Small intestine (tissue), 7 donors: ENCODE results near the gene TMEM170B. TPM values are rescaled to one million over a fixed set of nuclear protein-coding genes. Genes with fewer than 3 reads are reported as not detected.
A peak's percentile ranks its signal among the peaks of the same experiment; 100 is the strongest.

Source experiments
- DNase-seq, 2 donors: peaks; one replicate each; pipeline versions ENCODE4 v3.0.0 to v3.0.0-alpha.2; 2013
- FAIRE-seq: peaks from 2 replicates; lab custom pipeline; 2012; peaks lifted over from hg19 to GRCh38; lab: Jason Lieb, UNC
- H3K27ac ChIP-seq, 3 donors: one replicate each; pipeline ENCODE4 v1.5.1; 2013; ENCODE audit warnings: low read length in 2 of 3, mild to moderate bottlenecking in 2 of 3, control low read depth in 1 of 3, inconsistent platforms in 1 of 3, low read depth in 1 of 3, moderate library complexity in 1 of 3
- H3K27me3 ChIP-seq, 3 donors: one replicate each; pipeline ENCODE4 v1.6.1; 2013; ENCODE audit warnings: low read length in 3 of 3, inconsistent platforms in 1 of 3; ENCODE audit not compliant: control insufficient read depth in 3 of 3, insufficient read depth in 3 of 3
- H3K36me3 ChIP-seq, 3 donors: one replicate each; pipeline ENCODE4 v1.6.1; 2013; ENCODE audit warnings: low read length in 3 of 3, inconsistent platforms in 1 of 3, low read depth in 1 of 3, mild to moderate bottlenecking in 1 of 3, moderate library complexity in 1 of 3; ENCODE audit not compliant: control insufficient read depth in 3 of 3, insufficient read depth in 2 of 3
- H3K4me1 ChIP-seq, 3 donors: one replicate each; pipeline ENCODE4 v1.6.1; 2013; ENCODE audit warnings: low read length in 2 of 3, inconsistent platforms in 1 of 3, low read depth in 1 of 3, mild to moderate bottlenecking in 1 of 3, moderate library complexity in 1 of 3; ENCODE audit not compliant: control insufficient read depth in 3 of 3, insufficient read depth in 2 of 3
- H3K4me3 ChIP-seq, 3 donors: one replicate each; pipeline ENCODE4 v1.5.1; 2013; ENCODE audit warnings: low read length in 3 of 3, control low read depth in 1 of 3, inconsistent platforms in 1 of 3, low read depth in 1 of 3, mild to moderate bottlenecking in 1 of 3, moderate library complexity in 1 of 3
- H3K9me3 ChIP-seq, 2 donors: one replicate each; pipeline ENCODE4 v1.6.1; 2013; ENCODE audit warnings: low read depth in 1 of 2, low read length in 1 of 2; ENCODE audit not compliant: control insufficient read depth in 2 of 2, insufficient read depth in 1 of 2
- WGBS, 3 donors: extraction: QIAGEN DNeasy Blood & Tissue Kit; methylation state at CpG; one replicate each; pipeline ENCODE4 v1.1.7; 2013; 5-methylcytosine and 5-hydroxymethylcytosine counted together
- polyA plus RNA-seq, 4 donors: library from polyadenylated mRNA; stranded (reverse) in 3 of 4; unstranded in 1 of 4; fragments of 200-250 nt in 3 of 4; fragments of 120-200 nt in 1 of 4; gene quantifications; one replicate each; pipeline versions ENCODE4 v1.2.1 to v1.2.3, GENCODE V29; 2013
- donor health status: healthy with polysubstance abuse.
- donor health status: control.
- donor health status: control.
- donor health status: Bipolar disorder and iron deficiency.
- donor health status: healthy.

TMEM170B gene
- polyA plus RNA-seq, 4 donors: under 0.01 to 3.6 (median 0.78) TPM

DNA sequence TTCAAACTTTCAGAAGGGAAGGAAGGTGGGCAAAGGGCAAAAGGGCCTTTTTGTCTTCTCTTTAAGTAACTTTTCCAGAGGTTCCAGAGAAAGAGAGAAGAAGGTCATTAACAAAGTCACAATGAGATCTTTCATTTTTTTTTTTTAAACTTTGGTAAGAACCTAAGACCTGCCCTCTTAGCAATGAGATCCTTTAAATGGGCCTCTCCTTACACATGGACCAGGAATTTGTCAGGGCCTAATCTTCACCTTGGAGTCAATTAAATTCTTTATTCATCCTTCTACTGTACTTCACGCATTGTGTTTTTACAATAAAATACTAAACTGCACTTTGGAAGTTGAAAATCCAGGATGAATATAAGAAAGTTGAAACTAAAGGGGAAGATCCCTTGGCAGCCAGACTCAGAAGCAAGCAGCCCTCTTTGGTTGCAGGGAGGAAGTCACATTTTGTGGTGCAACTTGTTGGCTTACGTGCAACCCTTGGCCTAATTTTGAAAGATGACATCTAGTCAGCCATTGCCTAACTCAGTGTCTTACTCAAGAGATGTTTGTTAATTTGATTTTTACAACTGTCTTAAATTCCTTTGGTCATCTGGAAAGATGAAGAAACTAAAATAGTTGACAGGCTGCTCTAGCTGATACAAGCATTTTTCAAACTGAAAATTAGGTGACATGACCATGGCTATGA, 11.9 kb upstream of the TMEM170B start:
- WGBS, 3 donors: 48 to 81% (median 80%) methylated on average over 2 of the region's 2 CpGs
- Histone ChIP-seq H3K27me3 (no peaks in the 10 kb centered on the region), H3K4me1 (no peaks in the 10 kb centered on the region), H3K9me3 (no peaks in the 10 kb centered on the region), H3K36me3 (no peaks in the 10 kb centered on the region), H3K27ac (no peak overlapping the region), H3K4me3 (no peak overlapping the region)
- FAIRE-seq (no peak), DNase-seq (peak; percentile 11 to 25)

DNA sequence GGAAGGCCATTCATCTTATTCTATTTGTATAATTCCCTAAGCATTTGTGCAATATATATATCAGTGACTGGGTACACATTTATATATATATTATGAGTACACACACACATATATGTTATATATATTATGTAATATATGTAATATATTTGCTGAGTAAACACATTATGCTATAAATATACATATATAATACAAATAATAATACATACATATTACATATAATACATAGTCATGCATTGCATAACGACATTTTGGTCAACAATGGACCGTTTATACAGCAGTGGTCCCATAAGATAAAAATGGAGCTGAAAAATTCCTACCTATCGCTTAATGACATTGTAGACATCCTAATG, 11.4 kb upstream of the TMEM170B start:
- no peak for FAIRE-seq
- Histone ChIP-seq H3K4me1 (no peaks in the 10 kb centered on the region), H3K9me3 (no peaks in the 10 kb centered on the region), H3K27ac (no peak overlapping the region), H3K36me3 (no peaks in the 10 kb centered on the region), H3K4me3 (no peak overlapping the region), H3K27me3 (no peaks in the 10 kb centered on the region)
- 85 to 90% (median 88%) methylated on average over 3 of the region's 3 CpGs for WGBS, 3 donors
- no peak for DNase-seq

DNA sequence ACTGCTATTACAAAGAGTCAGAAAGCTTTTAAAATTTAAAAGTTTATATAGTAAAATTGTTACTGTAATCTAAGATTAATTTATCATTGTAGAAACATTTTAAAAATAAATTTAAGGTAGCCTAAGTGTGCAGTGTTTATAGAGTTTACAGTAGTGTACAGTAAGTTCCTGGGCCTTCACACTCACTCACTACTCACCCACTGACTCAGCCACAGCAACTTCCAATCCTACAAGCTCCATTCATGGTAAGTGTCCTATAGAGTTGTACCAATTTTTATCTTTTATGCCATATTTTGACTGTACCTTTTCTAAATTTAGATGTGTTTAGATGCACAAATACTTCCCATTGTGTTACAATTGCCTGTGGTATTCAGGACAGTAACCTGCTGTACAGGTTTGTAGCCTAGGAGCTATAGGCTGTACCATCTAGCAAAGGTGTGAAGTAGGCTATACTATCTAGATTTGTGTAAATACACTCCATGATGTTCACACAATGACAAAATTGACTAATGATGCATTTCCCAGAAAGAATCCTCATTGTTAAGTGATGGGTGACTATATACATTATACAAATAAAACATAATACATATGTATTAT, 10.2 kb upstream of the TMEM170B start:
- no peak for DNase-seq
- H3K9me3 ChIP-seq: no peaks in the 10 kb centered on the region
- no peak for FAIRE-seq

DNA sequence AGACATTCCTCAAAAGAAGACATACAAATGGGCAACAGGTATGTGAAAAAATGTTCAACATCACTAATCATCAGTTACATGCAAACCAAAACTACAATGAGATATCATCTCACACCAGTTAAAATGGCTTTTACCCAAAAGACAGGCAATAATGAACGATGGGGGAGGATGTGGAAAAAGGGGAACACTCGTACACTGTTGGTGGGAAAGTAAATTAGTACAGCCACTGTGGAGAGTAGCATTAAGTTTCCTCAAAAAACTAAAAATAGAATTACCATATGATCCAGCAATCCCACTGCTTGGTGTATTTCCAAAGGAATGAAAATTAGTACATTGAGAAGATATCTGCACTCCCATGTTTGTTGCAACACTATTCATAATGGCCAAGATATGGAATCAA, 8.6 kb upstream of the TMEM170B start:
- no peaks in the 10 kb centered on the region for H3K36me3 ChIP-seq
- H3K27ac ChIP-seq: no peak overlapping the region
- no peaks in the 10 kb centered on the region for H3K9me3 ChIP-seq
- DNase-seq: no peak
- H3K4me1 ChIP-seq: peaks cover 0 to 1% (median 0%) of the 10 kb centered on the region in 3 donors
- H3K27me3 ChIP-seq: peaks cover 0 to 2% (median 0%) of the 10 kb centered on the region in 3 donors
- 80 to 82% (median 82%) methylated on average over 2 of the region's 2 CpGs for WGBS, 3 donors
- no peak overlapping the region for H3K4me3 ChIP-seq
- FAIRE-seq: no peak

More for the DNA sequence above, 10.2 kb upstream of the TMEM170B start:
- Histone ChIP-seq H3K27me3 (peaks cover 0 to 2% (median 0%) of the 10 kb centered on the region in 3 donors), H3K36me3 (no peaks in the 10 kb centered on the region), H3K4me1 (no peaks in the 10 kb centered on the region), H3K27ac (no peak overlapping the region), H3K4me3 (no peak overlapping the region)

DNA sequence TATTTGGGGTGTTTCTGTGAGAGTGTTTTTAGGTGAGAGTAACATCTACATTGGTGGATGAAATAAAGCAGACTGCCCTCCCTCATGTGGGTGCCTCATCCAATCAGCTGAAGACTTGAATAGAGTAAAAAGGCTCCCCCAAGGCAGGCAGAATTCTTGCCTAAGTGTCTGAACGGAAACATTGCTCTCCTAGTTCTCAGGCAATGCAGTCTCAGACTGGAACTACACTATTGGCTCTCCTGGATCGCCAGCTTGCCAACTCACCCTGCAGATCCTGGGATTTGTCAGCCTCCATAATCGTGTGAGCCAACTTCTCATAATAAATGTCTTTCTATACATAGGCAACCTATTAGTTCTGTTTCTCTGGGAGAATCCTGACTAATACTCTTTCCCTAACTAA, 5.5 kb upstream of the TMEM170B start:
- 62 to 80% (median 72%) methylated on average over 3 of the region's 3 CpGs for WGBS, 3 donors
- Histone ChIP-seq H3K9me3 (no peaks in the 10 kb centered on the region), H3K4me3 (no peak overlapping the region), H3K4me1 (peaks cover 0 to 1% (median 0%) of the 10 kb centered on the region in 3 donors), H3K36me3 (no peaks in the 10 kb centered on the region), H3K27ac (no peak overlapping the region), H3K27me3 (peaks cover 0 to 2% (median 0%) of the 10 kb centered on the region in 3 donors)
- DNase-seq (no peak), FAIRE-seq (no peak)

DNA sequence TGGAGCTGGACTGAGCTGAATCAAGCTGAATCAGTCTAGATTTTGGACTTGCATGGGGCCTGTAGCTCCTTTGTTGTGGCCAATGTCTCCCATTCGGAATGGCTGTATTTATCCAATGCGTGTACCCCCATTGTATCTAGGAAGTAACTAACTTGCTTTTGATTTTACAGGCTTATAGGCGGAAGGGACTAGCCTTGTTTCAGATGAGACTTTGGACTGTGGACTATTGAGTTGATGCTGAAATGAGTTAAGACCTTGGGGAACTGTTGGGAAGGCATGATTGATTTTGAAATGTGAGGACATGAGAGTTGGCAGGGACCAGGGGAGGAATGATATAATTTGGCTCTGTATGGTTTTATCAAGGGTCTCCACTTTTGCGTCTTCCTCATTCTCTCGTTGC, 3.0 kb upstream of the TMEM170B start:
- Histone ChIP-seq H3K4me1 (peaks cover 0 to 1% (median 0%) of the 10 kb centered on the region in 3 donors), H3K4me3 (no peak overlapping the region), H3K27me3 (peaks cover 0 to 3% (median 2%) of the 10 kb centered on the region in 3 donors), H3K36me3 (no peaks in the 10 kb centered on the region), H3K9me3 (no peaks in the 10 kb centered on the region), H3K27ac (no peak overlapping the region)
- FAIRE-seq: no peak
- WGBS, 3 donors: 65 to 82% (median 75%) methylated on average over 5 of the region's 5 CpGs
- DNase-seq: peak; percentile 17 to 64

DNA sequence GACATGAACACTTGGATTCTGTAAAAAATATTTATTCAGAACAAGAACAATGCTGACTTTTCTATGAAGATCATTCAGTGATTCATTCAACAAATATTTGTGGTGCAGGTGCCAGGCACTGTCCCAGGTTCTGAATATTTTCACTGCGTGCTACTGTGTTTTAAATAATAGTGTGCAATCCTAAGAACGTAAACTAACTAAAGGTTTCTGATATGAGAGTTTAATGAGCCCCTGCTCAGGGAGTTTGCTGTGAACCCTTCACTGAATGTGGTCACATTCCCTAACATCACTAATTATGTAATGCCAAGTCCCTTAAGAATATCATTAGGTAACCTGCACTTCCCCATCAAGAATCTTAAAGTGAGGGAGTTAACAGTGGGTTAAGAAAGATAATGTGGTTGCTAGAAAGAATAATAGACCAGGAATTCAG, 1.7 kb upstream of the TMEM170B start:
- 18 to 31% (median 30%) methylated on average over 2 of the region's 2 CpGs for WGBS, 3 donors
- H3K27ac ChIP-seq: no peak overlapping the region
- peaks cover 0 to 3% (median 2%) of the 10 kb centered on the region in 3 donors for H3K27me3 ChIP-seq
- peaks cover 0 to 1% (median 0%) of the 10 kb centered on the region in 3 donors for H3K4me1 ChIP-seq
- H3K9me3 ChIP-seq: no peaks in the 10 kb centered on the region
- DNase-seq (peak; percentile 29 to 55), FAIRE-seq (no peak)
- no peaks in the 10 kb centered on the region for H3K36me3 ChIP-seq
- H3K4me3 ChIP-seq: no peak overlapping the region

DNA sequence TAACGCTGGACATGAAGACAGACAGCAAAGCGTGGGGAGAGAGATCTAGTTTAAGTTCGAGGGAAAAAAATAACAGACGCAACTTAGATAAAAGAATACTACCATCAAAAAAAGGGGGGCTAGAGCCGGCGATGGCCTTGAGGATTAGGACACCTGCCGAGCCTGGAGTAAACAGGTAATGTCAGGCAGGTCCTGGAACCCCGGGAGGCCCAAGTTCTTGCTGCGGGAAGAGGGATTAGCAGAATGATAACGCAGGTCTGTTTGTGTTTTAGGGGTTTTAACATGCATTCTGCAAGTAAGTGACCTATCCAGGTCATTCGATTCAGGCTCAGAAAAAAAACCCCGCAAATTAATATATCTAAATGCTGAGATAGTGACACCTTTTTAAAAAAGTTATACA, 754 bp upstream of the TMEM170B start:
- H3K4me3 ChIP-seq: peak overlapping the region; percentile 45 to 75 (median 71)
- no peak for FAIRE-seq

More for the DNA sequence above, 754 bp upstream of the TMEM170B start:
- Histone ChIP-seq H3K4me1 (peaks cover 0 to 1% (median 0%) of the 10 kb centered on the region in 3 donors), H3K9me3 (no peaks in the 10 kb centered on the region), H3K27me3 (peaks cover 0 to 3% (median 2%) of the 10 kb centered on the region in 3 donors), H3K27ac (peak overlapping the region in 2 of 3 donors; percentile 45 to 80), H3K36me3 (no peaks in the 10 kb centered on the region)
- WGBS, 3 donors: 2 to 3% (median 3%) methylated on average over 12 of the region's 12 CpGs
- DNase-seq: no peak
